ENCODE measurements around the gene SLIT3. TPM values are rescaled to one million over a fixed set of nuclear protein-coding genes. Genes with fewer than 3 reads are reported as not detected.

Gene SLIT3
- total RNA-seq, 2 experiments from 2014 or later: not detected

GRCh38 chr5:169011451-169011850, 289.5 kb downstream of the SLIT3 start:
- Histone ChIP-seq H3K4me3 (ENCODE audit: low read length) (no peak overlapping the region), H3K27ac (ENCODE audit: low read depth in 1 of 2, low read length in 2 of 2) (no peak overlapping the region), H3K27me3 (ENCODE audit: control insufficient read depth in 1 of 2, insufficient read depth in 2 of 2, low read length in 2 of 2) (peaks cover 0 to 8% of the 10 kb centered on the region in 2 experiments), H3K36me3 (ENCODE audit: insufficient read depth, low read length) (no peaks in the 10 kb centered on the region), H3K9me3 (ENCODE audit: control insufficient read depth in 1 of 2, insufficient read depth in 1 of 2, low read length in 2 of 2) (no peaks in the 10 kb centered on the region), H3K4me1 (ENCODE audit: insufficient read depth, low read length) (no peaks in the 10 kb centered on the region)
- Mint-ChIP-seq H3K27me3 (peaks cover 10% of the 10 kb centered on the region), H3K4me1 (ENCODE audit: low read depth) (no peaks in the 10 kb centered on the region), H3K27ac (no peak overlapping the region), H3K36me3 (ENCODE audit: low read depth) (no peaks in the 10 kb centered on the region), H3K4me3 (no peak overlapping the region), H3K9me3 (no peaks in the 10 kb centered on the region)
- intact Hi-C loops (cut with DNase I, micrococcal nuclease): no loop called here
- TF ChIP-seq CTCF (IDR thresholded peaks at IDR 0.05): no peak
- ChIA-PET CTCF (no interaction called here), POLR2A (no interaction called here)
- ATAC-seq (ENCODE audit: poor library complexity) (no peak), DNase-seq (no peak)

GRCh38 chr5:169011009-169011408, 289.9 kb downstream of the SLIT3 start:
- ATAC-seq (ENCODE audit: poor library complexity): no peak

GRCh38 chr5:169009123-169009522, 291.8 kb downstream of the SLIT3 start:
- DNase-seq (no peak), ATAC-seq (ENCODE audit: poor library complexity) (no peak)
- peaks cover 0 to 8% of the 10 kb centered on the region in 2 experiments for H3K27me3 ChIP-seq (ENCODE audit: control insufficient read depth in 1 of 2, insufficient read depth in 2 of 2, low read length in 2 of 2)
- Mint-ChIP-seq H3K9me3 (no peaks in the 10 kb centered on the region), H3K4me1 (ENCODE audit: low read depth) (no peaks in the 10 kb centered on the region), H3K4me3 (no peak overlapping the region), H3K27me3 (no peaks in the 10 kb centered on the region), H3K36me3 (ENCODE audit: low read depth) (no peaks in the 10 kb centered on the region), H3K27ac (no peak overlapping the region)
- H3K4me3 ChIP-seq (ENCODE audit: low read length): no peak overlapping the region
- ChIA-PET CTCF (no interaction called here), POLR2A (no interaction called here)
- H3K9me3 ChIP-seq (ENCODE audit: control insufficient read depth in 1 of 2, insufficient read depth in 1 of 2, low read length in 2 of 2): no peaks in the 10 kb centered on the region
- no peak overlapping the region for H3K27ac ChIP-seq (ENCODE audit: low read depth in 1 of 2, low read length in 2 of 2)
- no peak for TF ChIP-seq CTCF (IDR thresholded peaks at IDR 0.05)
- intact Hi-C loops (cut with DNase I, micrococcal nuclease): no loop called here
- H3K36me3 ChIP-seq (ENCODE audit: insufficient read depth, low read length): no peaks in the 10 kb centered on the region
- H3K4me1 ChIP-seq (ENCODE audit: insufficient read depth, low read length): no peaks in the 10 kb centered on the region

More at GRCh38 chr5:169011009-169011408, 289.9 kb downstream of the SLIT3 start:
- ChIA-PET POLR2A (no interaction called here), CTCF (no interaction called here)
- Mint-ChIP-seq H3K27me3 (peaks cover 7% of the 10 kb centered on the region), H3K27ac (no peak overlapping the region), H3K36me3 (ENCODE audit: low read depth) (no peaks in the 10 kb centered on the region), H3K4me1 (ENCODE audit: low read depth) (no peaks in the 10 kb centered on the region), H3K4me3 (no peak overlapping the region), H3K9me3 (no peaks in the 10 kb centered on the region)
- Histone ChIP-seq H3K36me3 (ENCODE audit: insufficient read depth, low read length) (no peaks in the 10 kb centered on the region), H3K4me3 (ENCODE audit: low read length) (no peak overlapping the region), H3K9me3 (ENCODE audit: control insufficient read depth in 1 of 2, insufficient read depth in 1 of 2, low read length in 2 of 2) (no peaks in the 10 kb centered on the region), H3K27me3 (ENCODE audit: control insufficient read depth in 1 of 2, insufficient read depth in 2 of 2, low read length in 2 of 2) (peaks cover 0 to 8% of the 10 kb centered on the region in 2 experiments), H3K4me1 (ENCODE audit: insufficient read depth, low read length) (no peaks in the 10 kb centered on the region), H3K27ac (ENCODE audit: low read depth in 1 of 2, low read length in 2 of 2) (no peak overlapping the region)
- DNase-seq: no peak
- intact Hi-C loops (cut with DNase I, micrococcal nuclease): no loop called here
- TF ChIP-seq CTCF (IDR thresholded peaks at IDR 0.05): no peak
